Spleen (tissue), 7 donors: ENCODE data around the gene PLCD1.

Source experiments
- POLR2A ChIP-seq, 3 donors: fragments of 450-650 bp; IDR thresholded peaks; one replicate each; pipeline ENCODE4 v1.5.1; 2017; ENCODE audit warnings: antibody characterized with exemption in 3 of 3, mild to moderate bottlenecking in 1 of 3
- POLR2AphosphoS5 ChIP-seq, 3 donors: sonication (generic); formaldehyde crosslinking; IDR thresholded peaks; one replicate each; pipeline ENCODE4 v1.5.1; 2017; ENCODE audit warnings: antibody characterized with exemption in 3 of 3
- TF ChIP-seq, protein P1 (sequence below), 11 experiments: fragments of 200-600 bp in 7 of 11; fragments of 450-650 bp in 4 of 11; sonication (generic) in 4 of 11; IDR thresholded peaks in 8 of 11; conservative IDR thresholded peaks in 3 of 11; 1 replicate in 7 of 11; 2 replicates in 4 of 11; pipeline versions ENCODE4 v1.4.0 to v1.8.0; 2016 to 2021; ENCODE audit warnings: antibody characterized with exemption in 11 of 11, inconsistent platforms in 4 of 11, mild to moderate bottlenecking in 1 of 11
- donor health status: DM: no; HTN: no; CAD: no; lungs with moderate emphysema.
- donor health status: DM: no; HTN: no; CAD: no.
- donor health status: DM: no; HTN: no; CAD: no.

DNA sequence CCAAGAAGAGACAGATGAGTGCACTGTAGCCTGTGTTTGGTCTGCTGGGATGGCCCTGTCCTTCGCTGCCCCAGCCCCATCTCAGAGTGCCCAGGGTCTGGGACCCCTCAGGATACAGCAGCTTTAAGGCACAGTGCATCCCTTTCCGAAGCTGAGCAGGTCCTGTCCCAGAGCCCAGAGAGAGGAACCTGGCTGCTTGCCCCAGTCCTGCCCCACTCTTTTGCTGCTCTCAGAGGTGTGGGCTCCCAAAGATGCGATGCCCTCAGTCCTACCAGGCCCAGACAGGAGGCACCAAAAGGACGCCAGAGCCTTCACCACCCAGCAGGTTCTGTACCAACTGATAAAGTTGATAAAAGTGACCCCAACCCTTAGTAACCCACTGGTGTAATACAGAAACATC is 8.2 kb downstream of the PLCD1 start:
- TF ChIP-seq, protein P1, sequence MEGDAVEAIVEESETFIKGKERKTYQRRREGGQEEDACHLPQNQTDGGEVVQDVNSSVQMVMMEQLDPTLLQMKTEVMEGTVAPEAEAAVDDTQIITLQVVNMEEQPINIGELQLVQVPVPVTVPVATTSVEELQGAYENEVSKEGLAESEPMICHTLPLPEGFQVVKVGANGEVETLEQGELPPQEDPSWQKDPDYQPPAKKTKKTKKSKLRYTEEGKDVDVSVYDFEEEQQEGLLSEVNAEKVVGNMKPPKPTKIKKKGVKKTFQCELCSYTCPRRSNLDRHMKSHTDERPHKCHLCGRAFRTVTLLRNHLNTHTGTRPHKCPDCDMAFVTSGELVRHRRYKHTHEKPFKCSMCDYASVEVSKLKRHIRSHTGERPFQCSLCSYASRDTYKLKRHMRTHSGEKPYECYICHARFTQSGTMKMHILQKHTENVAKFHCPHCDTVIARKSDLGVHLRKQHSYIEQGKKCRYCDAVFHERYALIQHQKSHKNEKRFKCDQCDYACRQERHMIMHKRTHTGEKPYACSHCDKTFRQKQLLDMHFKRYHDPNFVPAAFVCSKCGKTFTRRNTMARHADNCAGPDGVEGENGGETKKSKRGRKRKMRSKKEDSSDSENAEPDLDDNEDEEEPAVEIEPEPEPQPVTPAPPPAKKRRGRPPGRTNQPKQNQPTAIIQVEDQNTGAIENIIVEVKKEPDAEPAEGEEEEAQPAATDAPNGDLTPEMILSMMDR (IDR thresholded peaks at IDR 0.05 in 8 of 11, conservative IDR thresholded peaks at IDR 0.05 in 3 of 11): no peak
- no peak for TF ChIP-seq POLR2A (IDR thresholded peaks at IDR 0.05)
- no peak for TF ChIP-seq POLR2AphosphoS5 (IDR thresholded peaks at IDR 0.05)
